Measurements from ENCODE around the gene SOS2.
"Not testable (repeated sequence)": the region's sequence is repeated elsewhere in the genome, so short reads cannot be mapped to it uniquely, and the experiment has no call there.

The SOS2 gene

DNA sequence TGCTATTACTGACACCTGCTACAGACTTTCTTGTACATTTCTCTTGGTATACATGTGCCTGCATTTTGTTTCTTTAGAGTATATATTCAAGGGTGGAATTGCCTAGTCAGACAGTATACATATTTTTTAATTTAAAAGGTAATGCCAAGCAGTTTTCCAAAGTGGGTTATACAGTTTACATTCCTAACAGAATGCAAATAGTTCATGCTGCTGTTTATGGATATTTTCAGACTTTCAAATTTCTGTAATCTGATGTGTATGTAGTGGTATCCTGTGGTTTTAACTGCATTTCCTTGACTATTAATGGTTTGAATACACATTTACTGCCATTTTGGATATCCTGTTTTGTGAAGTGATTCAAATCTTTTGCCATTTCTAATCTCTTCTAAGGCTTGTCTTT, 59.5 kb downstream of the SOS2 start:
- TF ChIP-seq, protein P1, sequence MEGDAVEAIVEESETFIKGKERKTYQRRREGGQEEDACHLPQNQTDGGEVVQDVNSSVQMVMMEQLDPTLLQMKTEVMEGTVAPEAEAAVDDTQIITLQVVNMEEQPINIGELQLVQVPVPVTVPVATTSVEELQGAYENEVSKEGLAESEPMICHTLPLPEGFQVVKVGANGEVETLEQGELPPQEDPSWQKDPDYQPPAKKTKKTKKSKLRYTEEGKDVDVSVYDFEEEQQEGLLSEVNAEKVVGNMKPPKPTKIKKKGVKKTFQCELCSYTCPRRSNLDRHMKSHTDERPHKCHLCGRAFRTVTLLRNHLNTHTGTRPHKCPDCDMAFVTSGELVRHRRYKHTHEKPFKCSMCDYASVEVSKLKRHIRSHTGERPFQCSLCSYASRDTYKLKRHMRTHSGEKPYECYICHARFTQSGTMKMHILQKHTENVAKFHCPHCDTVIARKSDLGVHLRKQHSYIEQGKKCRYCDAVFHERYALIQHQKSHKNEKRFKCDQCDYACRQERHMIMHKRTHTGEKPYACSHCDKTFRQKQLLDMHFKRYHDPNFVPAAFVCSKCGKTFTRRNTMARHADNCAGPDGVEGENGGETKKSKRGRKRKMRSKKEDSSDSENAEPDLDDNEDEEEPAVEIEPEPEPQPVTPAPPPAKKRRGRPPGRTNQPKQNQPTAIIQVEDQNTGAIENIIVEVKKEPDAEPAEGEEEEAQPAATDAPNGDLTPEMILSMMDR (IDR thresholded peaks at IDR 0.05; ENCODE audit: borderline replicate concordance, insufficient read depth, low read depth, low read length) = no peak
- no peak overlapping the region for H3K4me3 ChIP-seq (ENCODE audit: low read depth, low read length)

DNA sequence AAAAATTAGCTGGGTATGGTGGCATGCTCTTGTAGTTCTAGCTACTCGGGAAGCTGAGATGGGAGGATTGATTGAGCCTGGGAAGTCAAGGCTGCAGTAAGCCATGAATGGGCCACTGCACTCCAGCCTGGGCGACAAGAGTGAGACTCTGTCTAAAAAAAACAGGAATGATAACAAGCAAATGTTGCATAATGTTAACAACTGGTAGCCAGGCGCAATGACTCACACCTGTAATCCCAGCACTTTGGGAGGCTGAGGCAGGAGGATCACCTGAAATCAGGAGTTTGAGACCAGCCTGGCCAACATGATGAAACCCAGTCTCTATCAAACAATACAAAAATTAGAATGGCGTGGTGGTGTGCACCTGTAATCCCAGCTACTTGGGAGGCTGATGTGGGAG, 64.0 kb downstream of the SOS2 start:
- not testable (repeated sequence) for H3K4me3 ChIP-seq (ENCODE audit: low read depth, low read length)

DNA sequence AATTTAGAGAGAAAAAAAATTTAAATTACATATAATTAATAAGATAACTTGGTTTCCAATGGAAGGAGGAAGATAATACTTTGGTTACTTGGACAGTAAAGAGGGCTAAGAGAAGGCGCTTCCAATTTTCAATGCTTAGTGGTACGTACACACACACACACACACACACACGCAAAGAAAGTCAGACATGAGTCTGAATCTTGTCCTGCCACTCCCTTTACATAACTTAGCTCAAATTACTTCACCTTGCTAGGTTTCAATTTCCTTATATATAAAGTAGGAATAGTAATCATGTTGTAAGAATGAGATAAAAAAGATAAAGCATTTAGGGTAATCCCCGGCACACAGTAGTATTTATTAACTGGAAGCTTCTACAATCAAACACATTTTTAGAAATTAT, 75.3 kb downstream of the SOS2 start:
- H3K4me3 ChIP-seq (ENCODE audit: low read depth, low read length) = no peak overlapping the region
- TF ChIP-seq, protein P1 (IDR thresholded peaks at IDR 0.05; ENCODE audit: borderline replicate concordance, insufficient read depth, low read depth, low read length) = no peak

DNA sequence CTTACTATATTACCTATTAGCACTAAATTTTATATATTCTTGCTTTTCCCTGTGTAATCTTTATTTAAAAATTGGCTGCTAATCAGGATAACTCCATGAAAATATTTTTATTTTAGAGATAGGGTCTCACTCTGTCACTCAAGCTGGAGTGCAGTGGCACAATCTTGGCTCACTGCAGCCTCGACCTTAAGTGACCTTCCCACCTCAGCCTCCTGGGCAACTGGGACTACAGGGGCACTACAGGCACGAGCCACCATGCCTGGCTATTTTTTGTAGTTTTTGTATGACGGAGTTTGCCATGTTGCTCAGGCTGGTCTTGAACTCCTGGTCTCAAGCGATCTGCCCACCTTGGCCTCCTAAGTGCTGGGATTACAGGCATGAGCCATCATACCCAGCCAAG, 82.6 kb downstream of the SOS2 start:
- TF ChIP-seq, protein P1 (IDR thresholded peaks at IDR 0.05; ENCODE audit: borderline replicate concordance, insufficient read depth, low read depth, low read length) = no peak
- no peak overlapping the region for H3K4me3 ChIP-seq (ENCODE audit: low read depth, low read length)

DNA sequence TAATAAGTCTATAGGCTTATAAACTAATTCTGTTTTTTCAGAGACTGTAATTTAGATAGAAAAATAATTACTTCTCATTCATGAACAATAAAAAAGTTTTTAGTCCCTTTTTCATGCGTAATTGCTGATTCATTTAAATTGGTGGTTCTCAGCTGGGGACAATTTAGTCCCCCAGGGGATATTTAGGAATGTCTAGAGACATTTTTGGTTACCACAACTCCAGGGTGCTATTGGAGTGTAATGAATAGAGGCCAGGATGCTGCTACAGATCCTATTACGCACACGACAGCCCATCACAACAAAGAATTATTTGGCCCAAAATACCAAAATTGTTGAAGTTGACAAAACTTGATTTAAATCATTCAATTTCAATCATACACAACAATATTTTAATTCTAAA, 92.2 kb downstream of the SOS2 start:
- TF ChIP-seq, protein P1 (IDR thresholded peaks at IDR 0.05; ENCODE audit: borderline replicate concordance, insufficient read depth, low read depth, low read length) = no peak
- no peak overlapping the region for H3K4me3 ChIP-seq (ENCODE audit: low read depth, low read length)

DNA sequence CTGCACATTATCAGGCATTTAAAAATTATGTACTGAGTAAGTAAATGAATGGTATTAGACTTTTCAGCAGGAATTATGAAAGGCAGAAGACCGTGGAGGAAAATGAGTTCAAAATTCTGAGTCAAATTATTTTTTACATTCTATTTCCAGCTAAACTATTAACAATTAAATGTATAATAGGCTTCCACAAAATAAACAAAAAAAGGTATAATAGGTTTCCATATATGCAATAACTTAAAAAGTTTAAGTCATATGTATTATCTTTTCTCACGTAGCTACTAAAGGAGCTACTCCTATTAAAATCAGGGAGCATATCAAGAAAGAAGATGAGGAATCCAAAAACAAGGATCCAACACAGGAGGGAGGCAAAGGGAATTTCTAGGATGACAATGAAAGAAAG, 103.6 kb downstream of the SOS2 start:
- TF ChIP-seq, protein P1 (IDR thresholded peaks at IDR 0.05; ENCODE audit: borderline replicate concordance, insufficient read depth, low read depth, low read length) = no peak
- H3K4me3 ChIP-seq (ENCODE audit: low read depth, low read length) = no peak overlapping the region

DNA sequence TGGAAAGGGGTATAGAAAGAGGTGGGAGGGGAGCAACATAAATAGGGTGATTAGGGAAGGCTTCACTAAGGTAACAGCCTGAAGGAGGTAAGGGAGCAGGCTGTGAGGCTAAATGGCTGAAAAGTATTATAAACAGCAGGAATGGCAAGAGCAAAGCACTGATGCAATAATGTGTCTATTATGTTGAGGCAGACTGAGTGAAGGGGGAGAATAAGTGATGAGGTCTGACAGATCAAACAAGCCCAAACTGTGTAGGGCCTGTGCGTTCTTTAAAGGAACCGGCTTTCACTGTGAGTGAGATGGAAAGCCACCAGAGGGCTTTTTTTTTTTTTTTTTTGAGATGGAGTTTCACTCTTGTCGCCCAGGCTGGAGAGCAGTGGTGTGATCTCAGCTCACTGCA, 108.3 kb downstream of the SOS2 start:
- H3K4me3 ChIP-seq (ENCODE audit: low read depth, low read length) = no peak overlapping the region
- TF ChIP-seq, protein P1 (IDR thresholded peaks at IDR 0.05; ENCODE audit: borderline replicate concordance, insufficient read depth, low read depth, low read length) = no peak

DNA sequence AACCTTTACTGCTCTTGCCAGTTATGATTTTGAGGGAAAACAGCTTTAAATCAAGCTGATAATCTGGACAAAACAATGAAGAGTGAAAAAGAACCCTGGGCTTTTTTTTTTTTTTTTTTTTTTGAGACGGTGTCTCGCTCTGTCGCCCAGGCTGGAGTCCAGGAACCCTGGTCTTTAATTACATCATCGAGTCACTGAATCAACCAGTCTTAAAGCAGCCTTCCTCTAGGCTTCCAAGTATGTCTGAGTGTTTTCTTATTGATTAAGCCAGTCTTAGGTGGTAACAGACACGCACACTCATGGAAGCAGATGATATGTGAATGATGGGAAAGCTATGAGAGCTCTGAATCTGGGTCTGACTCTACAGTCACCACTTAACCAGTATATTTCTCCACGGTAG, 109.1 kb downstream of the SOS2 start:
- TF ChIP-seq, protein P1 (IDR thresholded peaks at IDR 0.05; ENCODE audit: borderline replicate concordance, insufficient read depth, low read depth, low read length) = no peak
- H3K4me3 ChIP-seq (ENCODE audit: low read depth, low read length) = no peak overlapping the region
